ENCODE results near the gene COL7A1. TPM values are rescaled to one million over a fixed set of nuclear protein-coding genes. Genes with fewer than 3 reads are reported as not detected.

COL7A1 gene
- total RNA-seq, 1 donor from 2014 or later = 337 TPM

DNA sequence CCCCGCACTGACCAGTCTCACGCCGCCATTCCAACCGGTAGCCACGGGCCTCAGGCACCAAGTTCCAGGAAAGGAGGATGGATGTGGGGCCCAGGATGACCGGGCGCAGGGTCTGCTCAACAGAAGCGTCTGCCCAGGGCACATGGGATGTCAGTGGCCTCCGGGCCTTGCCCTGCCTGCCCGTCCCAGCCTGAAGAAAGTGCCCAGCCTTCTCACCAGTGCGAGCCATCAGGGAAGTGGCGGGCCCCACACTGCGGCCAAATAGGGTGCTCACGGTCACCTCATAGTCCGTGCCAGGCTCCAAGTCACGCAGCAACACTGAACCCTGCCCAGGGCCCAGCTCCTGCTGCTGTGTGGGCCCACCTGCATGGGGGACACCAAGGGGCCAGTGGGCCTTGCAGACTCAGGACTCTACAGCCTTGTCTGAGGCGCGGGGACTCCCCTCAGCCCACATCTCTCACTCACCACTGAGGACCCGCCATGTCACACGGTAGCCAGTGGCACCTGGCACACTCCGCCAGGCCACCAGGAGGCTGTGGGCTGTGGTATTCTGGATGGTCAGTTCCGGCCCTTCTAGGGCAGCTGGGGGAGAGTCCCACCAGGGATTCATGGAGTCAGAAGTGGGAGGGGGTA, 3.1 kb downstream of the COL7A1 start:
- H3K36me3 ChIP-seq (ENCODE audit: control insufficient read depth, insufficient read depth, low read length) = peaks cover 4% of the 10 kb centered on the region
- DNase-seq (ENCODE audit: low read depth) = no peak
- no peaks in the 10 kb centered on the region for H3K27me3 ChIP-seq (ENCODE audit: control insufficient read depth, insufficient read depth, low read length)
- TF ChIP-seq, protein P1, sequence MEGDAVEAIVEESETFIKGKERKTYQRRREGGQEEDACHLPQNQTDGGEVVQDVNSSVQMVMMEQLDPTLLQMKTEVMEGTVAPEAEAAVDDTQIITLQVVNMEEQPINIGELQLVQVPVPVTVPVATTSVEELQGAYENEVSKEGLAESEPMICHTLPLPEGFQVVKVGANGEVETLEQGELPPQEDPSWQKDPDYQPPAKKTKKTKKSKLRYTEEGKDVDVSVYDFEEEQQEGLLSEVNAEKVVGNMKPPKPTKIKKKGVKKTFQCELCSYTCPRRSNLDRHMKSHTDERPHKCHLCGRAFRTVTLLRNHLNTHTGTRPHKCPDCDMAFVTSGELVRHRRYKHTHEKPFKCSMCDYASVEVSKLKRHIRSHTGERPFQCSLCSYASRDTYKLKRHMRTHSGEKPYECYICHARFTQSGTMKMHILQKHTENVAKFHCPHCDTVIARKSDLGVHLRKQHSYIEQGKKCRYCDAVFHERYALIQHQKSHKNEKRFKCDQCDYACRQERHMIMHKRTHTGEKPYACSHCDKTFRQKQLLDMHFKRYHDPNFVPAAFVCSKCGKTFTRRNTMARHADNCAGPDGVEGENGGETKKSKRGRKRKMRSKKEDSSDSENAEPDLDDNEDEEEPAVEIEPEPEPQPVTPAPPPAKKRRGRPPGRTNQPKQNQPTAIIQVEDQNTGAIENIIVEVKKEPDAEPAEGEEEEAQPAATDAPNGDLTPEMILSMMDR (IDR thresholded peaks at IDR 0.05; ENCODE audit: insufficient read depth, low read length, poor library complexity, severe bottlenecking) = no peak
- no peak overlapping the region for H3K4me3 ChIP-seq (ENCODE audit: low read depth, low read length)

DNA sequence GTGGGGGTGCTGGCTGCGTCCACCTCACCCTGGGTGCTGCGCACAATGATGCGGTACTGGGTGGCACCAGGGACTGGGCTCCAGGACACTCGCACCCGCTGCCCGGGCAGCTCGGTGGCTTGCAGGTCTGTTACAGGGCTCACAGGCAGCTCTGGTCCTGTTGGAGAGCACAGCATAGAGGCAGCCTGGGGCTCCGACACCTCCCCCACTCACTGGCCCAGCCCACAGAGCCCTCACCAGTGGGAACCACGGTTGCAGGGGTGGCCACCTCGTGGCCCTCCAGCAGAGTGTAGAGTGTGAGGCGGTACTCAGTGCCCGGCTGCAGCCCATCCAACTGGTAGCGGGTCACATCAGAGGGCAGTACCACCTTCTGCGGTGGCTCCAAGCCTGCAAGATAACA, 3.7 kb downstream of the COL7A1 start:
- TF ChIP-seq, protein P1 (IDR thresholded peaks at IDR 0.05; ENCODE audit: insufficient read depth, low read length, poor library complexity, severe bottlenecking) = no peak
- DNase-seq (ENCODE audit: low read depth) = no peak
- Histone ChIP-seq H3K36me3 (ENCODE audit: control insufficient read depth, insufficient read depth, low read length) (peaks cover 4% of the 10 kb centered on the region), H3K4me3 (ENCODE audit: low read depth, low read length) (no peak overlapping the region), H3K27me3 (ENCODE audit: control insufficient read depth, insufficient read depth, low read length) (no peaks in the 10 kb centered on the region)

DNA sequence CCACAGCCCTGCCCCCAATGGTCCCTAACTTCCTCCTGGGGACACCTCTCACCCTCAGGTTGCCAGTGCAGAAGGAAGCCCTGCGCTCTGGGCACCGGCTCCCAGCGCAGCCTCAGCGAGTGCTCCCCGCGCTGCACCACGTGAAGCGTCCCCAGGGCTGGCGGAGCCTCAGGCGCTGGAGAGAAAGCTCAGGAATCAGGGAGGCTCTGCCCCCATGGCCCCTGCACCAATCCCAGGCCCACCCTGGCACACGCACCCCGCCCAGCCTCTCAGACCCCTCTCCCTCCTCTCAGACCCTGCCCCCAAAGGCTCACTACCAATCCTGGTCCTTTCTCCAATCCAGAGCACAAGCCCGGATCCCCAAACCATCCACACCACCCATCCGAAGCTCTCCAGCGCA, 6.9 kb downstream of the COL7A1 start:
- Histone ChIP-seq H3K36me3 (ENCODE audit: control insufficient read depth, insufficient read depth, low read length) (peaks cover 6% of the 10 kb centered on the region), H3K4me3 (ENCODE audit: low read depth, low read length) (no peak overlapping the region), H3K27me3 (ENCODE audit: control insufficient read depth, insufficient read depth, low read length) (no peaks in the 10 kb centered on the region)
- TF ChIP-seq, protein P1 (IDR thresholded peaks at IDR 0.05; ENCODE audit: insufficient read depth, low read length, poor library complexity, severe bottlenecking) = no peak
- no peak for DNase-seq (ENCODE audit: low read depth)

DNA sequence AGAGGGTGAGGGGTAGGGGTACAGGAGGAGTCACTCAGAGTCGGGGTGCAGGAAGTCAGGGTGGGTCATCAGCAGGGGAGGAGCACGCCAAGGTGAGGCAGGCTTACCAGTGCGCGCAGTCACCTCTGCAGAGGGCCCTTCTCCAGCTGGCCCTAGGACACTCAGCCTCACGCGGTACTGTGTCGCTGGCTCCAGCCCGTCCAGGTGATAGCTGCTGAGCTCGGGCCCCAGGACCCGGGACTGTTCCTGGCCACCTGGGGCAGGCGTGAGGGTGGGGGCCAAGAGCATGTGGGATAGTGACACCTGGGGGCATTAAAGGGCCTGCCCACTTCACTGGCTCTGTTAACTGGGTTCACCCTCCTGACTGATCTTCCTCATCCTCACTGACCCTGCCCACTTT, 7.4 kb downstream of the COL7A1 start:
- Histone ChIP-seq H3K4me3 (ENCODE audit: low read depth, low read length) (no peak overlapping the region), H3K27me3 (ENCODE audit: control insufficient read depth, insufficient read depth, low read length) (no peaks in the 10 kb centered on the region), H3K36me3 (ENCODE audit: control insufficient read depth, insufficient read depth, low read length) (peaks cover 7% of the 10 kb centered on the region)
- TF ChIP-seq, protein P1 (IDR thresholded peaks at IDR 0.05; ENCODE audit: insufficient read depth, low read length, poor library complexity, severe bottlenecking) = no peak
- DNase-seq (ENCODE audit: low read depth) = no peak

DNA sequence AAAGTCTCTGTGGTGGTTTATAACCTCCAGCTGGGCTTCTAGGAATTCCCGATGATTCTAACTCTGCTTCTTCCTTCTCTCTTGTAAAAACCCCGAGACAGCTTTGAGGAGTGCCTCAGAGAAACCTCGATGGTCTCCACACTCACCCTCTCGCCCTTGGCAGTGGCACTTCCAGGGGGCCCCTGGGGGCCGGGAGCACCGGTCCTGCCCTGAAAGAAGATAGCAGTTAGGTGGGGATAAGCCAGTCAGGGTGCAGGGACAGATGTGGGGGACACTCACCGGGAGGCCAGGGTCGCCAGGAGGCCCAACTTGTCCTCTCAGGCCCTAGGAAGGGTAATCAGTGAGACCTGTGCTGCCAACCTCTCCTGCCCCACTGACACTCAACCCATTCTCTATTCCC, 9.7 kb downstream of the COL7A1 start:
- Histone ChIP-seq H3K27me3 (ENCODE audit: control insufficient read depth, insufficient read depth, low read length) (no peaks in the 10 kb centered on the region), H3K36me3 (ENCODE audit: control insufficient read depth, insufficient read depth, low read length) (peaks cover 10% of the 10 kb centered on the region), H3K4me3 (ENCODE audit: low read depth, low read length) (no peak overlapping the region)
- TF ChIP-seq, protein P1 (IDR thresholded peaks at IDR 0.05; ENCODE audit: insufficient read depth, low read length, poor library complexity, severe bottlenecking) = no peak
- DNase-seq (ENCODE audit: low read depth) = no peak

DNA sequence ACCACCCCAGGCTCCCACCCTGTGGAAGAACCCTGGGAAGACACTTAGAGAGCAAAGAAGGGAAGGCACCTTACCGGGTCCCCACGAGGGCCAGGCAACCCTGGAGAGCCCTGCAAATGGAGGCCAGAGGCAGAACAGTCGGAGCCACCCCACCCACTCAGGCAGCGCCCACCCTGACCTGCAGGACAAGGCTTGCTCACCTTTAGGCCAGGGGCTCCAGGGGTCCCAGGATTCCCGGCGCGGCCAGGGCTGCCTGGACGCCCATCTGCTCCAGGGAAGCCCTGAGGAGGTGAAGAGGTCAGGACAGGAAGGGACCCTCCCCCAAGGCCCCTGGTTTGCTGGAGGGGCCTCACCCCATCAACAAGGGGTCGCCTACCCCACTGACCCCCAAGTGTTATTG, 10.3 kb downstream of the COL7A1 start:
- TF ChIP-seq, protein P1 (IDR thresholded peaks at IDR 0.05; ENCODE audit: insufficient read depth, low read length, poor library complexity, severe bottlenecking) = no peak
- peaks cover 10% of the 10 kb centered on the region for H3K36me3 ChIP-seq (ENCODE audit: control insufficient read depth, insufficient read depth, low read length)
- no peak for DNase-seq (ENCODE audit: low read depth)
- H3K4me3 ChIP-seq (ENCODE audit: low read depth, low read length) = no peak overlapping the region
- no peaks in the 10 kb centered on the region for H3K27me3 ChIP-seq (ENCODE audit: control insufficient read depth, insufficient read depth, low read length)
